ENCODE measurements around the gene ST3GAL3. TPM values are rescaled to one million over a fixed set of nuclear protein-coding genes. Genes with fewer than 3 reads are reported as not detected.

The ST3GAL3 gene
- total and polyA plus RNA-seq, 7 donors = 7.2 to 31.4 (median 21.3) TPM

DNA sequence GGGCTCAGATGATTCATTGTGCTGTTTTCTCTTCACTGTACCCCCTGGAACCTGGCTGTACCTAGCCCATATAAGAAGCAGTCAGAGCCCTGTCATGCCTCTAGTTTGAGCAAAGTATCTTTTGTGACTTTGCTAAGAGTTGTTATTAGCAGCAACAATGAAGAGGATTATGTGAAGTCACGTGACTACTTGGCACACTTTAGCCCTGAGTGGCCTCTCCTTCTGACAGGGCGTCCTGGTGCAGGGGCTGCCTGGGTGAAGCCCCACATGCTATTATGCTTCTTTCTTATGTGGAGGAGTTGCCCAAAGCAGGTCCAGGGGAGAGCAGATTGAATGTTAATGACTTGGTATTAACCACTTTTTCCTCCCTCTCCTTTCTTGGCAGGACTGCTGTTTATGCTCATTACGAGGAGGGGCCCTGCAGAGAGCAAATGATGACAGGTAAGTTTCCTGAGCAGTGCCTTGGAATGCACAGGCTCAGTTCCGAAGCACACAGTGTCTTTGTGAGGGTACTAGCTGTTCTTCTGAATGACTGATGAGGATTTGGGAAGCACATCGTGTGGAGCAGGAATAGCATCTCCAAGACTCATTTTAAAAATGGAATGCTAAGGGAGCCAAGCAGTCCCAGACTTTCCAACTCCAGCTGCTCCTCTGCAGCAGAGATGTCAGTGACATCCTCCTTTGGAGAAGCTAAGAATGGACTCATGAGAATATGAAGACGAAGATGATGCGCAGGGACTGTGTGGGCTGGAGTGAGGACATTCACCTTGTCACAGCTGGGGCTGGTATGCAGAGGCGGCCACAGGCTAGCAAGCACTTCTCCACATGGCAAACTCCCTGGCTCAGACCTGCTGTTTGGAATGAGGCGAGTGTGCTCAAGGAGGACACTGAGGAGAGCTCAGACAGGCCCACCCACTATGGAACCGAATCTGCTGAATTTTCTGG, 15.2 kb upstream of the ST3GAL3 start:
- intact Hi-C loops (cut with DNase I) = no loop called here
- H3K36me3 ChIP-seq = peaks cover 64 to 100% (median 89%) of the 10 kb centered on the region in 4 donors
- peaks cover 0 to 6% (median 5%) of the 10 kb centered on the region in 4 donors for H3K4me1 ChIP-seq
- H3K9me3 ChIP-seq = no peaks in the 10 kb centered on the region
- TF ChIP-seq EP300 (IDR thresholded peaks at IDR 0.05) = no peak
- no peak for TF ChIP-seq POLR2A (IDR thresholded peaks at IDR 0.05)
- no peak for TF ChIP-seq POLR2AphosphoS5 (IDR thresholded peaks at IDR 0.05)
- TF ChIP-seq, protein P1, sequence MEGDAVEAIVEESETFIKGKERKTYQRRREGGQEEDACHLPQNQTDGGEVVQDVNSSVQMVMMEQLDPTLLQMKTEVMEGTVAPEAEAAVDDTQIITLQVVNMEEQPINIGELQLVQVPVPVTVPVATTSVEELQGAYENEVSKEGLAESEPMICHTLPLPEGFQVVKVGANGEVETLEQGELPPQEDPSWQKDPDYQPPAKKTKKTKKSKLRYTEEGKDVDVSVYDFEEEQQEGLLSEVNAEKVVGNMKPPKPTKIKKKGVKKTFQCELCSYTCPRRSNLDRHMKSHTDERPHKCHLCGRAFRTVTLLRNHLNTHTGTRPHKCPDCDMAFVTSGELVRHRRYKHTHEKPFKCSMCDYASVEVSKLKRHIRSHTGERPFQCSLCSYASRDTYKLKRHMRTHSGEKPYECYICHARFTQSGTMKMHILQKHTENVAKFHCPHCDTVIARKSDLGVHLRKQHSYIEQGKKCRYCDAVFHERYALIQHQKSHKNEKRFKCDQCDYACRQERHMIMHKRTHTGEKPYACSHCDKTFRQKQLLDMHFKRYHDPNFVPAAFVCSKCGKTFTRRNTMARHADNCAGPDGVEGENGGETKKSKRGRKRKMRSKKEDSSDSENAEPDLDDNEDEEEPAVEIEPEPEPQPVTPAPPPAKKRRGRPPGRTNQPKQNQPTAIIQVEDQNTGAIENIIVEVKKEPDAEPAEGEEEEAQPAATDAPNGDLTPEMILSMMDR (IDR thresholded peaks at IDR 0.05) = no peak
- no peak overlapping the region for H3K4me3 ChIP-seq
- 90 to 93% methylated on average over 10 of the region's 10 CpGs for WGBS, 2 donors
- H3K27me3 ChIP-seq = no peaks in the 10 kb centered on the region
- DNase-seq = no peak
- H3K27ac ChIP-seq = peak overlapping the region in 1 of 4 donors; percentile 14

DNA sequence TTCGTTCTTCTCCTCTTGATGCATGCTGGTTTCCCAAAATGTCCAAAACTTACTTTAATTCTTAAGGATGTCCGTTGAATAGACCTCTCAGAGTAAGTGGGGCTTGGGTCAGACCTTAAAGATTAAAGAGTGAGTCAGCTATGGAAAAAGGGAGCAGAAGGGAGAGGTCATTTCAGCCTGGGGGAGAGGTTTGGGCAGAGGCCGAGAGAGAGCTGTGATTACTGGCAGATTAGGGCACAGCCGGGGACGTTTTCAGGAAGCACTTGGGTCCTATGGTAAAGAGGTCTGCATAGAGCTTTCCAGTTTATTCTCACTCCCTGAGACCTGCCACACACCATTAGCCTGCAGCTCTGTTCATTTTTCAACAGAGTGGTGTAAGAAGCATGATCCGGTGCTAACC, 14.0 kb upstream of the ST3GAL3 start:
- no peak overlapping the region for H3K27ac ChIP-seq

DNA sequence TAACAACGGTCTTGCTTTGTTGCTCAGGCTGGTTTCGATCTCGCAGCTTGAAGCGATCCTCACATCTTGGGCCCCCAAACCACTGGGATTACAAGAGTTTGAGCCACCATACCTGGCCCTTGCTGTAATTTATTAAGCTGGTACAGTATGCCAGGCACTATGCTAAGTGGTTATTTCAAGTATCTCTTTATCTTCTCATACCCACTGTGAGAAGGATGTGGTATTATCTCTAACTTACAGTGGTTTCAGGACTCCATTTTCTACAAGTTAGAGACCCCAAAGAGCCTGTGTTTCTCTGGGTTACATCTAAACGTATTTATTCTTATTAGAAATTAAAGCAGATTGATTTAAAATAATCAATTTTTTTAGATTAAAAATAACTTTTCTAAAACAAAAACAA, 8.1 kb upstream of the ST3GAL3 start:
- DNase-seq = no peak
- Histone ChIP-seq H3K4me3 (no peak overlapping the region), H3K27ac (no peak overlapping the region), H3K36me3 (peaks cover 11 to 100% (median 78%) of the 10 kb centered on the region in 4 donors), H3K9me3 (no peaks in the 10 kb centered on the region), H3K4me1 (peaks cover 0 to 1% (median 0%) of the 10 kb centered on the region in 4 donors), H3K27me3 (no peaks in the 10 kb centered on the region)
- intact Hi-C loops (cut with DNase I) = no loop called here
- TF ChIP-seq, protein P1 (IDR thresholded peaks at IDR 0.05) = no peak
- no peak for TF ChIP-seq EP300 (IDR thresholded peaks at IDR 0.05)
- TF ChIP-seq POLR2A (IDR thresholded peaks at IDR 0.05) = no peak
- no peak for TF ChIP-seq POLR2AphosphoS5 (IDR thresholded peaks at IDR 0.05)
- 93 to 95% methylated on average over 5 of the region's 5 CpGs for WGBS, 2 donors

More for the DNA sequence above, 14.0 kb upstream of the ST3GAL3 start:
- Histone ChIP-seq H3K36me3 (peaks cover 60 to 100% (median 94%) of the 10 kb centered on the region in 4 donors), H3K9me3 (no peaks in the 10 kb centered on the region), H3K4me1 (no peaks in the 10 kb centered on the region), H3K27me3 (no peaks in the 10 kb centered on the region), H3K4me3 (no peak overlapping the region)
- no peak for DNase-seq
- WGBS, 2 donors = 90 to 95% methylated on average over 6 of the region's 6 CpGs
- TF ChIP-seq, protein P1 (IDR thresholded peaks at IDR 0.05) = no peak
- no peak for TF ChIP-seq EP300 (IDR thresholded peaks at IDR 0.05)
- no peak for TF ChIP-seq POLR2A (IDR thresholded peaks at IDR 0.05)
- no peak for TF ChIP-seq POLR2AphosphoS5 (IDR thresholded peaks at IDR 0.05)
- intact Hi-C loops (cut with DNase I) = no loop called here

DNA sequence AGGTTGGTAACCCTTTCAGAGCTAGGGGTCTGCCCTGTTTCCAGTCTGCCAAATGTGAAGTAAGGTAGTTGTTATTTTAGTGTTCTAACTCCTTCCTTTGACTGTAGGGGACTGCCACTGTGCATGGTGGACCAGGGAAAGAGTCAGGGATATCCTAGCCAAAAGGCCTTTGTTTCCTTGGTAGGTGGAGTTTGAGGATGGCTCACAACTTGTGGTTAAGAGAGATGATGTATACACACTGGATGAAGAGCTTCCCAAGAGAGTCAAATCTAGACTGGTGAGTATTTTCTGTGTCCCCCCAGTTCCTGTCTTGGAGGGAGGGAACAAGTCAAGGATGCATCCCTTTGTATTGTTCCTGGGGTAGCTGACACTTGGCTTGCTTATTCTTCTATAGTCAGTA, 3.5 kb upstream of the ST3GAL3 start:
- H3K9me3 ChIP-seq = no peaks in the 10 kb centered on the region
- DNase-seq = no peak
- intact Hi-C loops (cut with DNase I) = no loop called here
- no peak for TF ChIP-seq EP300 (IDR thresholded peaks at IDR 0.05)
- no peak for TF ChIP-seq POLR2AphosphoS5 (IDR thresholded peaks at IDR 0.05)
- TF ChIP-seq POLR2A (IDR thresholded peaks at IDR 0.05) = no peak
- TF ChIP-seq, protein P1 (IDR thresholded peaks at IDR 0.05) = no peak
- no peak overlapping the region for H3K27ac ChIP-seq
- H3K36me3 ChIP-seq = peaks cover 3 to 63% (median 44%) of the 10 kb centered on the region in 4 donors
- H3K27me3 ChIP-seq = no peaks in the 10 kb centered on the region
- H3K4me1 ChIP-seq = peaks cover 0 to 28% (median 22%) of the 10 kb centered on the region in 4 donors
- no peak overlapping the region for H3K4me3 ChIP-seq
